HG03342 (cell line): ENCODE results near the gene DOLK.

Experiments
- ATAC-seq: cut with Tn5 transposase; IDR thresholded peaks from one replicate; pipeline ENCODE4 v1.9.1; 2021; ENCODE audit warnings: mild to moderate bottlenecking, moderate library complexity; ENCODE audit not compliant: unreplicated experiment

DOLK gene

GRCh38 chr9:128910906-128911305 lies 36.5 kb downstream of the DOLK start:
- ATAC-seq = no peak

- ATAC-seq = no peak
Measured at GRCh38 chr9:128909859-128910258, 37.5 kb downstream of the DOLK start.

GRCh38 chr9:128908372-128908771 lies 39.0 kb downstream of the DOLK start:
- no peak for ATAC-seq

- ATAC-seq = no peak
Measured at GRCh38 chr9:128906741-128907140, 40.7 kb downstream of the DOLK start.

- no peak for ATAC-seq
Measured at GRCh38 chr9:128905964-128906363, 41.4 kb downstream of the DOLK start.

GRCh38 chr9:128903871-128904620 lies 43.4 kb downstream of the DOLK start:
- no peak for ATAC-seq

GRCh38 chr9:128903079-128903461 lies 44.3 kb downstream of the DOLK start:
- no peak for ATAC-seq

- ATAC-seq = peak; percentile 83
Measured at GRCh38 chr9:128902351-128903078, 44.9 kb downstream of the DOLK start.

GRCh38 chr9:128901822-128902221 lies 45.6 kb downstream of the DOLK start:
- ATAC-seq = no peak

- ATAC-seq = no peak
Measured at GRCh38 chr9:128901379-128901778, 46.0 kb downstream of the DOLK start.

GRCh38 chr9:128899566-128900322 lies 47.7 kb downstream of the DOLK start:
- no peak for ATAC-seq

- ATAC-seq = no peak
Measured at GRCh38 chr9:128898845-128899565, 48.4 kb downstream of the DOLK start.

GRCh38 chr9:128898382-128898781 lies 49.0 kb downstream of the DOLK start:
- ATAC-seq = no peak

GRCh38 chr9:128895556-128895955 lies 51.8 kb downstream of the DOLK start:
- ATAC-seq = no peak
